Measurements from ENCODE around the gene CABLES1.

DNA sequence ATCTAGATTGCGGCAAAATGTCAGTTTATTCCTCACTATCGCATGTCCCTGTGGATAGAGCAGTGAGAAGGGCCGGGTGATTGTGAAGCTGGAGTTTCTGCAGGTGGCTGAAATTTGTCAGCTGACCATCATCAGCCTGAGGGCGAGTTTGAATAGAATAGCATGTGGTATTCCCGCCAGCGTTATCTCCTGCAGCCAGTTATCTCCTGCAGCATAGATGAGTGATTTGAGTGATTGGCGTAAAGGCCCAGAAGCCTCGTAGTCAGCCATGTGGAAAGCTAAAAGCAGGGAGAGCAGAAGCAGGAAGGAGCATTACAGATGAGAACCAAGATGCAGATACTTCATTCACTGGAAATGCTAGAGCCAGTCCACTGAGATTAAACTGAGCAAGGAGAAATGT is 65.5 kb downstream of the CABLES1 start:
- TF ChIP-seq, protein P1, sequence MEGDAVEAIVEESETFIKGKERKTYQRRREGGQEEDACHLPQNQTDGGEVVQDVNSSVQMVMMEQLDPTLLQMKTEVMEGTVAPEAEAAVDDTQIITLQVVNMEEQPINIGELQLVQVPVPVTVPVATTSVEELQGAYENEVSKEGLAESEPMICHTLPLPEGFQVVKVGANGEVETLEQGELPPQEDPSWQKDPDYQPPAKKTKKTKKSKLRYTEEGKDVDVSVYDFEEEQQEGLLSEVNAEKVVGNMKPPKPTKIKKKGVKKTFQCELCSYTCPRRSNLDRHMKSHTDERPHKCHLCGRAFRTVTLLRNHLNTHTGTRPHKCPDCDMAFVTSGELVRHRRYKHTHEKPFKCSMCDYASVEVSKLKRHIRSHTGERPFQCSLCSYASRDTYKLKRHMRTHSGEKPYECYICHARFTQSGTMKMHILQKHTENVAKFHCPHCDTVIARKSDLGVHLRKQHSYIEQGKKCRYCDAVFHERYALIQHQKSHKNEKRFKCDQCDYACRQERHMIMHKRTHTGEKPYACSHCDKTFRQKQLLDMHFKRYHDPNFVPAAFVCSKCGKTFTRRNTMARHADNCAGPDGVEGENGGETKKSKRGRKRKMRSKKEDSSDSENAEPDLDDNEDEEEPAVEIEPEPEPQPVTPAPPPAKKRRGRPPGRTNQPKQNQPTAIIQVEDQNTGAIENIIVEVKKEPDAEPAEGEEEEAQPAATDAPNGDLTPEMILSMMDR (IDR thresholded peaks at IDR 0.05) = no peak
- TF ChIP-seq, protein P2, sequence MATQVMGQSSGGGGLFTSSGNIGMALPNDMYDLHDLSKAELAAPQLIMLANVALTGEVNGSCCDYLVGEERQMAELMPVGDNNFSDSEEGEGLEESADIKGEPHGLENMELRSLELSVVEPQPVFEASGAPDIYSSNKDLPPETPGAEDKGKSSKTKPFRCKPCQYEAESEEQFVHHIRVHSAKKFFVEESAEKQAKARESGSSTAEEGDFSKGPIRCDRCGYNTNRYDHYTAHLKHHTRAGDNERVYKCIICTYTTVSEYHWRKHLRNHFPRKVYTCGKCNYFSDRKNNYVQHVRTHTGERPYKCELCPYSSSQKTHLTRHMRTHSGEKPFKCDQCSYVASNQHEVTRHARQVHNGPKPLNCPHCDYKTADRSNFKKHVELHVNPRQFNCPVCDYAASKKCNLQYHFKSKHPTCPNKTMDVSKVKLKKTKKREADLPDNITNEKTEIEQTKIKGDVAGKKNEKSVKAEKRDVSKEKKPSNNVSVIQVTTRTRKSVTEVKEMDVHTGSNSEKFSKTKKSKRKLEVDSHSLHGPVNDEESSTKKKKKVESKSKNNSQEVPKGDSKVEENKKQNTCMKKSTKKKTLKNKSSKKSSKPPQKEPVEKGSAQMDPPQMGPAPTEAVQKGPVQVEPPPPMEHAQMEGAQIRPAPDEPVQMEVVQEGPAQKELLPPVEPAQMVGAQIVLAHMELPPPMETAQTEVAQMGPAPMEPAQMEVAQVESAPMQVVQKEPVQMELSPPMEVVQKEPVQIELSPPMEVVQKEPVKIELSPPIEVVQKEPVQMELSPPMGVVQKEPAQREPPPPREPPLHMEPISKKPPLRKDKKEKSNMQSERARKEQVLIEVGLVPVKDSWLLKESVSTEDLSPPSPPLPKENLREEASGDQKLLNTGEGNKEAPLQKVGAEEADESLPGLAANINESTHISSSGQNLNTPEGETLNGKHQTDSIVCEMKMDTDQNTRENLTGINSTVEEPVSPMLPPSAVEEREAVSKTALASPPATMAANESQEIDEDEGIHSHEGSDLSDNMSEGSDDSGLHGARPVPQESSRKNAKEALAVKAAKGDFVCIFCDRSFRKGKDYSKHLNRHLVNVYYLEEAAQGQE (IDR thresholded peaks at IDR 0.05; ENCODE audit: insufficient read depth in 1 of 2, low read depth in 2 of 2, low read length in 1 of 2) = no peak

Data from Panc1 (cell line).